Measurements from ENCODE around the gene POLN. TPM values are rescaled to one million over a fixed set of nuclear protein-coding genes. Genes with fewer than 3 reads are reported as not detected.
A peak's percentile ranks its signal among the peaks of the same experiment; 100 is the strongest.

The POLN gene
- total RNA-seq, 4 donors from 2014 or later = 0.91 to 8.0 (median 1.2) TPM

GRCh38 chr4:2259541-2260343 is 17.8 kb upstream of the POLN start:
- TF ChIP-seq CTCF (IDR thresholded peaks at IDR 0.05) = no peak
- TF ChIP-seq POLR2AphosphoS5 (IDR thresholded peaks at IDR 0.05) = no peak
- TF ChIP-seq POLR2A (IDR thresholded peaks at IDR 0.05) = no peak
- TF ChIP-seq EP300 (IDR thresholded peaks at IDR 0.05) = no peak
- H3K36me3 ChIP-seq = peaks cover 11% of the 10 kb centered on the region
- peak; percentile 58 to 76 for DNase-seq (ENCODE audit: low spot score in 2 of 2)
- no peaks in the 10 kb centered on the region for H3K9me3 ChIP-seq
- WGBS = 85% methylated on average over 5 of the region's 15 CpGs
- H3K27ac ChIP-seq = no peak overlapping the region
- H3K4me1 ChIP-seq = peaks cover 72% of the 10 kb centered on the region
- H3K4me3 ChIP-seq = peak overlapping the region; percentile 93
- no peaks in the 10 kb centered on the region for H3K27me3 ChIP-seq

DNA sequence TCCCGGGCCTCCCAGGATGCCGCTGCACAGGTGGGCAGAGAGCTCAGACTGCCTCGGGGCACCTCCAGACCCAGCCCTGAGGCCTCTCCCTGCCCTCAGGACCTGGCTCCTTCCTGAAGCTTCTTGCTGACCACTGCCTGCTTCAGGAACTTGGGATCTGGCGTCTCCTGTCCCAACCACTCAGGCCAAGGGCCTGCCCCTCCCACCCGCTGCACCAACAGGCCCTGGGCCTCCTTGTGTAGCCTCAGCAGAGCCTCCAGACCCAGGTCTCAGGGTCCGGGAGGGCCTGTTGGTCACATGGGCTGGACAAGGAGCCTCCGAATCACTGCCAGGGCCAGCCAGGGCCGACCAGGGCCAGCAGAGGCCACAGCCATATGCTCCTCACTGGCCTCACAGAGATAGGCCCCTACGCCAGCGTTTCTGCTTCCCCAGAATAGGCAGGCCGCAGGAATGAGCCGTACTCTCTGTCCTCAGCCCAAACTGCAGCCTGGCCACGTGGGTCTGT is 17.2 kb upstream of the POLN start:
- DNase-seq (ENCODE audit: low spot score in 2 of 2) = peak; percentile 64 to 79
- Histone ChIP-seq H3K27me3 (no peaks in the 10 kb centered on the region), H3K4me1 (peaks cover 72% of the 10 kb centered on the region), H3K36me3 (peaks cover 15% of the 10 kb centered on the region), H3K9me3 (no peaks in the 10 kb centered on the region), H3K27ac (no peak overlapping the region), H3K4me3 (peak overlapping the region; percentile 93)
- WGBS = no CpG with 5 or more reads among the region's 13 CpGs
- no peak for TF ChIP-seq POLR2AphosphoS5 (IDR thresholded peaks at IDR 0.05)
- TF ChIP-seq CTCF (IDR thresholded peaks at IDR 0.05) = no peak
- no peak for TF ChIP-seq EP300 (IDR thresholded peaks at IDR 0.05)
- TF ChIP-seq POLR2A (IDR thresholded peaks at IDR 0.05) = no peak

GRCh38 chr4:2258091-2259035 is 16.4 kb upstream of the POLN start:
- H3K9me3 ChIP-seq = no peaks in the 10 kb centered on the region
- H3K4me3 ChIP-seq = no peak overlapping the region
- peak; percentile 66 to 78 for DNase-seq (ENCODE audit: low spot score in 2 of 2)
- no CpG with 5 or more reads among the region's 18 CpGs for WGBS
- TF ChIP-seq EP300 (IDR thresholded peaks at IDR 0.05) = no peak
- no peak for TF ChIP-seq POLR2AphosphoS5 (IDR thresholded peaks at IDR 0.05)
- TF ChIP-seq CTCF (IDR thresholded peaks at IDR 0.05) = no peak
- TF ChIP-seq POLR2A (IDR thresholded peaks at IDR 0.05) = no peak
- peaks cover 23% of the 10 kb centered on the region for H3K36me3 ChIP-seq
- no peaks in the 10 kb centered on the region for H3K27me3 ChIP-seq
- peaks cover 73% of the 10 kb centered on the region for H3K4me1 ChIP-seq
- H3K27ac ChIP-seq = peak overlapping the region; percentile 14

DNA sequence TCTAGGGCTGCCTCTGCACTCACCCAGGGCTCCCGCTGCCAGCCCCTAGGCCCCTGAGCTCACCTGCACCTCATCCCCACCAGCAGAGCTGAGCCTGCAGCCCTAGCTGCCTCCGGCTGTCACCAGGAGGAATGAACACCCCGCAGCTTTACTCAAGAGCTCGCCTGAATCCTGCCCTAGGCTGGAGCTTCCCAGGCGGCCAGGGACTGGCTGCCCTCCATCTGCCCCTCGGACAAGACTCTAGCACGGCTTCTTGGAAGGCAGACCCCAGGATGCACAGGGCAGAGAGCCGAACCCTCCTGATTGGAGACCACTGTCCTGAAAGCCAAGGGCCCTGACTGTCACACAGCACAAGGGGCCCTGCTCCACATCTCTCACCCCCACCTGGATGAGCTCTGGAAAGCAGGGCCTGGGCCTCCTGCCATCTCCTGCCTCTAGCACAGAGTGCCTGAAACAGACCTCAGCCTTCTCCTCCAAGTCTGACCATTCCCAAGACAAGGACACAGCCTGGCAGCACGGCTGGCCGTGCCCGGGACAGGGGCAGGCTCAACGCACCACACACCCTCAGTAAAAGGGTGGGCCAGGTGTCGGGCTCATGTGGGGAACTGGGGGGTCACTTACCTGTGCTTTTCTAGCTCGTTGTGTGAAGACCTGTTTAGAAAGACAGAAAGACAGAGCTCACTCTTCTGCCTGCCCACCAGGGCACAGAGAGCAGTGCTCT is 15.6 kb upstream of the POLN start:
- peak; percentile 56 to 70 for DNase-seq (ENCODE audit: low spot score in 2 of 2)
- no peaks in the 10 kb centered on the region for H3K9me3 ChIP-seq
- H3K27me3 ChIP-seq = no peaks in the 10 kb centered on the region
- 85% methylated on average over 6 of the region's 14 CpGs for WGBS
- TF ChIP-seq EP300 (IDR thresholded peaks at IDR 0.05) (no peak), POLR2AphosphoS5 (IDR thresholded peaks at IDR 0.05) (no peak), CTCF (IDR thresholded peaks at IDR 0.05) (no peak), POLR2A (IDR thresholded peaks at IDR 0.05) (no peak)
- H3K4me3 ChIP-seq = no peak overlapping the region
- peaks cover 72% of the 10 kb centered on the region for H3K4me1 ChIP-seq
- H3K27ac ChIP-seq = peak overlapping the region; percentile 56
- peaks cover 30% of the 10 kb centered on the region for H3K36me3 ChIP-seq
